ENCODE data around the gene MINDY2. TPM values are rescaled to one million over a fixed set of nuclear protein-coding genes. Genes with fewer than 3 reads are reported as not detected.

MINDY2 gene
- total RNA-seq, 4 donors from 2014 or later = 13.4 to 21.7 (median 18.4) TPM

GRCh38 chr15:58770519-58770856 is 614 bp upstream of the MINDY2 start:
- TF ChIP-seq CTCF (IDR thresholded peaks at IDR 0.05; ENCODE audit: low read depth) = no peak

- TF ChIP-seq CTCF (IDR thresholded peaks at IDR 0.05; ENCODE audit: low read depth) = no peak
These were observed 634 bp downstream of the MINDY2 start for GRCh38 chr15:58771621-58772250.

DNA sequence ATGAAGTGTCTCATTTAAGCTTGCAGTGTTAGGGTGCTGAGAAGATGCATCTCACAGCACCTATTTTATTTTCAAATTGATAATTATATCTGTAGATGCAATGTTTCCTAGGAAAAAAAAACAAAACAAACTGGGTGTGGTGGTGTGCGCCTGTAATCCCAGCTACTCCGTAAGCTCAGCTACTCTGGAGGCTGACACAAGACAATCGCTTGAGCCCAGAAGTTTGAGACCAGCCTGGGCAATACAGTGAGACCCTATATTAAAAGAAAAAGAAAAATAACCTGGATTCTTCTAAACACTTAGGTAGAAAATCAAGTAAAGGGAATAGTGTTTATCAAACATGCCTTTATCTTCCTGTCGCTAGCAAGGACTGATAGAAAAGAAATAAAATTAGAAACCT is 1.9 kb downstream of the MINDY2 start:
- no peak for TF ChIP-seq CTCF (IDR thresholded peaks at IDR 0.05; ENCODE audit: low read depth)

- TF ChIP-seq CTCF (IDR thresholded peaks at IDR 0.05; ENCODE audit: low read depth) = no peak
These were observed 4.3 kb downstream of the MINDY2 start for GRCh38 chr15:58775402-58775801.

GRCh38 chr15:58777107-58777506 is 6.0 kb downstream of the MINDY2 start:
- TF ChIP-seq CTCF (IDR thresholded peaks at IDR 0.05; ENCODE audit: low read depth) = no peak

DNA sequence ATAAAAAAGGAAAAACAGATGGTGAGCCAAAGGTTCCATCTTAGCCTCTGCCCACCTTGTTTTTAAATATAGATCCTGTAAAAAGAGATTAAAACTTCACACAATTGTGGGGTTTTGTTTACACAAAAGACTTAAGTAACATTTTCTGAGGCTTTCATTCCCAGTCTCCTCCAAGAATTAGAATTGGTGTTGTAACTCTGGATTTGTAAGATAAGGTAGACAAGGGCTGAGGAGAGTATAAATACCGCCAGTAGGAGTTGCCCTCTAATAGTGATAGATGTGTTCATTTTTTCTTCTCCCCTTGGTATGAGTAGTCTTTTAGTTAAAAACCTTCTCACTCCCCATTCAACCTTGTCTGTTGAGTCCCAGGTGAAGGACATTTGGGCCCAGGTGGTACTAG is 8.5 kb downstream of the MINDY2 start:
- no peak for TF ChIP-seq CTCF (IDR thresholded peaks at IDR 0.05; ENCODE audit: low read depth)

- no peak for TF ChIP-seq CTCF (IDR thresholded peaks at IDR 0.05; ENCODE audit: low read depth)
These were observed 14.3 kb downstream of the MINDY2 start for GRCh38 chr15:58785355-58785754.
